Stomach (tissue), 4 donors: Measurements from ENCODE around the gene HORMAD1.

Source experiments
- POLR2A ChIP-seq, 4 donors: fragments of 450-650 bp; IDR thresholded peaks; one replicate each; pipeline ENCODE4 v1.6.1; 2016; ENCODE audit warnings: antibody characterized with exemption in 4 of 4, control low read depth in 2 of 4, mild to moderate bottlenecking in 1 of 4, moderate library complexity in 1 of 4
- POLR2AphosphoS5 ChIP-seq, 3 donors: sonication (generic); formaldehyde crosslinking; IDR thresholded peaks; one replicate each; pipeline ENCODE4 v1.6.1; 2016; ENCODE audit warnings: antibody characterized with exemption in 3 of 3
- TF ChIP-seq, protein P1 (sequence below), 7 experiments: fragments of 450-650 bp in 4 of 7; fragments of 200-600 bp in 3 of 7; sonication (generic) in 3 of 7; IDR thresholded peaks; one replicate each; pipeline ENCODE4 v1.5.1; 2016 to 2019; ENCODE audit warnings: antibody characterized with exemption in 7 of 7, control low read depth in 2 of 7, mild to moderate bottlenecking in 1 of 7

DNA sequence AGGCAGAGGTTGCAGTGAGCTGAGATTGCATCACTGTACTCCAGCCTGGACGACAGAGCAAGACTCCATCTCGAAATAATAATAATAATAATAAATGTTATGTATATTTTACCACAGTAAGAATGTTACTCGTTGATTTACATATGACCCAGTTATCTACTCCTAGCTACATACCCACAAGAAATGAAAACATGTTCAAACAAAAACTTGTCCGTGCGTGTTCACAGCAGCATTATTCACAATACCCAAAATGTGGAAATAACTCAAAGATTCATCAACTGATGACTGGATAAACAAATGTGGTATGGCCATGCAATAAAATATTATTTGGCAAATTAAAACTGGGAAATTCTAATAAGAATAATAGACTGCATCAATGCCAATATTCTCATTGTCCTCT lies 59.5 kb downstream of the HORMAD1 start:
- TF ChIP-seq, protein P1, sequence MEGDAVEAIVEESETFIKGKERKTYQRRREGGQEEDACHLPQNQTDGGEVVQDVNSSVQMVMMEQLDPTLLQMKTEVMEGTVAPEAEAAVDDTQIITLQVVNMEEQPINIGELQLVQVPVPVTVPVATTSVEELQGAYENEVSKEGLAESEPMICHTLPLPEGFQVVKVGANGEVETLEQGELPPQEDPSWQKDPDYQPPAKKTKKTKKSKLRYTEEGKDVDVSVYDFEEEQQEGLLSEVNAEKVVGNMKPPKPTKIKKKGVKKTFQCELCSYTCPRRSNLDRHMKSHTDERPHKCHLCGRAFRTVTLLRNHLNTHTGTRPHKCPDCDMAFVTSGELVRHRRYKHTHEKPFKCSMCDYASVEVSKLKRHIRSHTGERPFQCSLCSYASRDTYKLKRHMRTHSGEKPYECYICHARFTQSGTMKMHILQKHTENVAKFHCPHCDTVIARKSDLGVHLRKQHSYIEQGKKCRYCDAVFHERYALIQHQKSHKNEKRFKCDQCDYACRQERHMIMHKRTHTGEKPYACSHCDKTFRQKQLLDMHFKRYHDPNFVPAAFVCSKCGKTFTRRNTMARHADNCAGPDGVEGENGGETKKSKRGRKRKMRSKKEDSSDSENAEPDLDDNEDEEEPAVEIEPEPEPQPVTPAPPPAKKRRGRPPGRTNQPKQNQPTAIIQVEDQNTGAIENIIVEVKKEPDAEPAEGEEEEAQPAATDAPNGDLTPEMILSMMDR (IDR thresholded peaks at IDR 0.05): no peak
- TF ChIP-seq POLR2A (IDR thresholded peaks at IDR 0.05) (no peak), POLR2AphosphoS5 (IDR thresholded peaks at IDR 0.05) (no peak)
